Measurements from ENCODE around the gene NKX2-4. TPM values are rescaled to one million over a fixed set of nuclear protein-coding genes. Genes with fewer than 3 reads are reported as not detected.

The NKX2-4 gene
- total and polyA plus RNA-seq, 2 donors (not counting 1 experiment from before 2014, with no cell fraction given): not detected

DNA sequence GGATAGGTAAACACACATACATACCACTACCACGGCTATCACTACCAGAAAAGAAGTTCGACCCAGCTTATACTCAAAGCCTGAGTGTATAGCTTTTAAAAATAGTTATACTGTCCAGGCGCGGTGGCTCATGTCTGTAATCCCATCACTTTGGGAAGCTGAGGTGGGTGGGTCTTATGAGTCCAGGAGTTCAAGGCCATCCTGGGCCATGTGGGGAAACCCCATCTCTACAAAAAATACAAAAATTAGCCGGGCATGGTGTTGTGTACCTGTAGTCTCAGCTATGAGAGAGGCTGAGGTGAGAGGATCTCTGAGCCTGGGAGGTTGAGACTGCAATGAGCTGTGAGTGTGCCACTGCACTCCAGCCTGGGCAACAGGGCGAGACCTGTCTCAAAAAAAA lies 32.9 kb downstream of the NKX2-4 start:
- no peak overlapping the region for H3K9ac ChIP-seq (ENCODE audit: insufficient read depth, low read length)
- no peak overlapping the region for H3K27ac ChIP-seq (ENCODE audit: insufficient read depth, low read length)
- DNase-seq (ENCODE audit: low read depth in 2 of 2): no peak
- no peaks in the 10 kb centered on the region for H3K79me2 ChIP-seq (ENCODE audit: control insufficient read depth, insufficient read depth, low read length)
- H3K4me3 ChIP-seq (replicated peaks in 1 of 4; ENCODE audit: control extremely low read depth in 1 of 4, insufficient read depth in 1 of 4, low read depth in 3 of 4, low read length in 4 of 4): no peak overlapping the region
- TF ChIP-seq, protein P1, sequence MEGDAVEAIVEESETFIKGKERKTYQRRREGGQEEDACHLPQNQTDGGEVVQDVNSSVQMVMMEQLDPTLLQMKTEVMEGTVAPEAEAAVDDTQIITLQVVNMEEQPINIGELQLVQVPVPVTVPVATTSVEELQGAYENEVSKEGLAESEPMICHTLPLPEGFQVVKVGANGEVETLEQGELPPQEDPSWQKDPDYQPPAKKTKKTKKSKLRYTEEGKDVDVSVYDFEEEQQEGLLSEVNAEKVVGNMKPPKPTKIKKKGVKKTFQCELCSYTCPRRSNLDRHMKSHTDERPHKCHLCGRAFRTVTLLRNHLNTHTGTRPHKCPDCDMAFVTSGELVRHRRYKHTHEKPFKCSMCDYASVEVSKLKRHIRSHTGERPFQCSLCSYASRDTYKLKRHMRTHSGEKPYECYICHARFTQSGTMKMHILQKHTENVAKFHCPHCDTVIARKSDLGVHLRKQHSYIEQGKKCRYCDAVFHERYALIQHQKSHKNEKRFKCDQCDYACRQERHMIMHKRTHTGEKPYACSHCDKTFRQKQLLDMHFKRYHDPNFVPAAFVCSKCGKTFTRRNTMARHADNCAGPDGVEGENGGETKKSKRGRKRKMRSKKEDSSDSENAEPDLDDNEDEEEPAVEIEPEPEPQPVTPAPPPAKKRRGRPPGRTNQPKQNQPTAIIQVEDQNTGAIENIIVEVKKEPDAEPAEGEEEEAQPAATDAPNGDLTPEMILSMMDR (conservative IDR thresholded peaks at IDR 0.05 in 1 of 2, IDR thresholded peaks at IDR 0.05 in 1 of 2; ENCODE audit: low read depth in 1 of 2, low read length in 2 of 2): no peak
- no peak for TF ChIP-seq EZH2 (IDR thresholded peaks at IDR 0.05; ENCODE audit: low read length, missing control alignments)
- H3K27me3 ChIP-seq (ENCODE audit: control insufficient read depth, insufficient read depth, low read length): no peaks in the 10 kb centered on the region
- peaks cover 3% of the 10 kb centered on the region for H3K36me3 ChIP-seq (ENCODE audit: control insufficient read depth, insufficient read depth, low read length)
- H4K20me1 ChIP-seq (ENCODE audit: control insufficient read depth, extremely low read depth, insufficient read depth, low read length): no peaks in the 10 kb centered on the region
- peaks cover 5% of the 10 kb centered on the region for H3K4me1 ChIP-seq (ENCODE audit: control insufficient read depth, extremely low read depth, insufficient read depth, low read length)
- no peak overlapping the region for H2AFZ ChIP-seq (ENCODE audit: low read length)
- no peaks in the 10 kb centered on the region for H3K9me3 ChIP-seq (ENCODE audit: control insufficient read depth, insufficient read depth, low read depth, low read length)
- H3K4me2 ChIP-seq (ENCODE audit: extremely low read depth, insufficient read depth, low read length): no peak overlapping the region

DNA sequence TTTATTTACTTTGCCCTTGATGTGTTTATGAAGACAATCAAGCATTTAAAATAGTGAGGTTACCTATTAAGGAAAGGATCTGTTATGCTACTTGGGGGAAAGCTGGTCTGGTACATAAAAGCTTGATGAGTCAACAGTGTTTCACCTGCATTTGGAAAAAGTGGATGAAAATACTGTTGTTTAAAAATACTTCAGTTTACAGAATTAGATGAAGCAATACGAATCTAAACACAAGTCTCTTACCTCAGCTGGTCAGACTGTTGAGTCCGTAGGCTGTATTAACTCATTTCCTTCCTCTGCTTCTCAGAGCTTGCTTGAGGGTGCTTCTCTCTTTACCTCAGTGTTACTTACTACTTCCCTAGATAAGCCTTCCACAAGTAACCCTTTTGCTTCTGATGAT lies 36.1 kb downstream of the NKX2-4 start:
- peaks cover 5% of the 10 kb centered on the region for H3K4me1 ChIP-seq (ENCODE audit: control insufficient read depth, extremely low read depth, insufficient read depth, low read length)
- H2AFZ ChIP-seq (ENCODE audit: low read length): no peak overlapping the region
- peak overlapping the region; percentile 2 for H3K4me2 ChIP-seq (ENCODE audit: extremely low read depth, insufficient read depth, low read length)
- peak; percentile 16 to 43 for DNase-seq (ENCODE audit: low read depth in 2 of 2)
- no peaks in the 10 kb centered on the region for H4K20me1 ChIP-seq (ENCODE audit: control insufficient read depth, extremely low read depth, insufficient read depth, low read length)
- H3K9ac ChIP-seq (ENCODE audit: insufficient read depth, low read length): no peak overlapping the region
- H3K9me3 ChIP-seq (ENCODE audit: control insufficient read depth, insufficient read depth, low read depth, low read length): no peaks in the 10 kb centered on the region
- no peak overlapping the region for H3K27ac ChIP-seq (ENCODE audit: insufficient read depth, low read length)
- H3K27me3 ChIP-seq (ENCODE audit: control insufficient read depth, insufficient read depth, low read length): no peaks in the 10 kb centered on the region
- H3K4me3 ChIP-seq (replicated peaks in 1 of 4; ENCODE audit: control extremely low read depth in 1 of 4, insufficient read depth in 1 of 4, low read depth in 3 of 4, low read length in 4 of 4): no peak overlapping the region
- peaks cover 10% of the 10 kb centered on the region for H3K36me3 ChIP-seq (ENCODE audit: control insufficient read depth, insufficient read depth, low read length)
- no peaks in the 10 kb centered on the region for H3K79me2 ChIP-seq (ENCODE audit: control insufficient read depth, insufficient read depth, low read length)
- TF ChIP-seq, protein P1 (conservative IDR thresholded peaks at IDR 0.05 in 1 of 2, IDR thresholded peaks at IDR 0.05 in 1 of 2; ENCODE audit: low read depth in 1 of 2, low read length in 2 of 2): no peak
- TF ChIP-seq EZH2 (IDR thresholded peaks at IDR 0.05; ENCODE audit: low read length, missing control alignments): no peak

DNA sequence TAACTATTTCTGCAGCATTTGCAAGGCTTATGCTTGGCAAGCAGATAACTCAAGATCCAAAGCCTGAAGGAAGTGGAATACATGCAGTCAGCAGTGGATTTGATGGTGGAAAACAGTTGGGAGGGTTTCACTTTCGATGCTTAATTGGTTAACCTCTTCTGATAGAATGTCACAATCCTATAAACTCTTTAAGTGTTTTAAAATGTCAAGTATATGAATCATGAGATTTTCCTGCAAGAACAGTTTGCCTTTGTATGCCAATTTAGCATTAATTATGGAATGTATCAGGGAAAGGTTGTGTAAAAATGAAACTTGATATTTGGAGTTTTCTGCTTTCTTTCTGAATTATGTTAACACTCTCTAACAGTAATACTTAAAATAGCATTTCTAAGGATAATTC lies 36.6 kb downstream of the NKX2-4 start:
- Histone ChIP-seq H3K4me1 (ENCODE audit: control insufficient read depth, extremely low read depth, insufficient read depth, low read length) (peaks cover 5% of the 10 kb centered on the region), H3K4me2 (ENCODE audit: extremely low read depth, insufficient read depth, low read length) (peak overlapping the region; percentile 57), H4K20me1 (ENCODE audit: control insufficient read depth, extremely low read depth, insufficient read depth, low read length) (no peaks in the 10 kb centered on the region), H3K4me3 (replicated peaks in 1 of 4; ENCODE audit: control extremely low read depth in 1 of 4, insufficient read depth in 1 of 4, low read depth in 3 of 4, low read length in 4 of 4) (no peak overlapping the region), H3K36me3 (ENCODE audit: control insufficient read depth, insufficient read depth, low read length) (peaks cover 10% of the 10 kb centered on the region), H3K79me2 (ENCODE audit: control insufficient read depth, insufficient read depth, low read length) (no peaks in the 10 kb centered on the region), H2AFZ (ENCODE audit: low read length) (no peak overlapping the region), H3K9me3 (ENCODE audit: control insufficient read depth, insufficient read depth, low read depth, low read length) (no peaks in the 10 kb centered on the region), H3K27me3 (ENCODE audit: control insufficient read depth, insufficient read depth, low read length) (no peaks in the 10 kb centered on the region), H3K9ac (ENCODE audit: insufficient read depth, low read length) (no peak overlapping the region), H3K27ac (ENCODE audit: insufficient read depth, low read length) (no peak overlapping the region)
- TF ChIP-seq EZH2 (IDR thresholded peaks at IDR 0.05; ENCODE audit: low read length, missing control alignments): no peak
- TF ChIP-seq, protein P1 (conservative IDR thresholded peaks at IDR 0.05 in 1 of 2, IDR thresholded peaks at IDR 0.05 in 1 of 2; ENCODE audit: low read depth in 1 of 2, low read length in 2 of 2): no peak
- peak; percentile 40 to 50 for DNase-seq (ENCODE audit: low read depth in 2 of 2)
